Mucosa of gallbladder (tissue), 1 donor: Measurements from ENCODE around the gene ACAN. TPM values are rescaled to one million over a fixed set of nuclear protein-coding genes. Genes with fewer than 3 reads are reported as not detected.

Experiments used
- DNase-seq: peaks from one replicate; pipeline ENCODE4 v3.0.0-alpha.2; 2020; ENCODE audit warnings: low spot score
- total RNA-seq: library from RNA; stranded (reverse); gene quantifications from one replicate; pipeline ENCODE4 v1.2.1, GENCODE V29; 2021
- donor health status: DM: no; HTN: no; CAD: no.

ACAN gene
- total RNA-seq, 1 donor from 2014 or later = 0.20 TPM

GRCh38 chr15:88877906-88878305 is 74.7 kb downstream of the ACAN start:
- no peak for DNase-seq

DNA sequence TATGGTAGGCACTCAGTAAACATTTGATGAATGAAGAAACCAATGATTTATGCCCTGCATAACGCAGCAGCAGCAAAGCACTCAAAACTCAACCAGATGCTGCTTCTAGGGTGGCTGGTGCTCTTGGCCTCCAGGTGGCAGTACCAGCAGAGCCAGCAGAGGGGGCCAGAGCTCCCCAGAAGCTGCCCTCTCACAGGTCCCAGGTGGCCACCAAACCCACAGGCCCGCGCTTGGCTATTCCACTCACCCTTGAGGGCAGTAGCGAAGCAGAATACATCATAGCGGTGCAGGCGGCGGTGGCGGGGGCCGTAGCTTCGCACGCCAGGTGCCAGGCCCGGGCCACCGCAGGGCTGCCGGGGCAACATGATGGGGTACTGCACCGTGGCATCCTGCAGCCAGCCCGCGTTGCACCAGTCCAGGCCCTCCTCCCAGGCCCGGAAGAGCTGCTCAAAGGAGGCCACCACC is 75.5 kb downstream of the ACAN start:
- DNase-seq = no peak

DNA sequence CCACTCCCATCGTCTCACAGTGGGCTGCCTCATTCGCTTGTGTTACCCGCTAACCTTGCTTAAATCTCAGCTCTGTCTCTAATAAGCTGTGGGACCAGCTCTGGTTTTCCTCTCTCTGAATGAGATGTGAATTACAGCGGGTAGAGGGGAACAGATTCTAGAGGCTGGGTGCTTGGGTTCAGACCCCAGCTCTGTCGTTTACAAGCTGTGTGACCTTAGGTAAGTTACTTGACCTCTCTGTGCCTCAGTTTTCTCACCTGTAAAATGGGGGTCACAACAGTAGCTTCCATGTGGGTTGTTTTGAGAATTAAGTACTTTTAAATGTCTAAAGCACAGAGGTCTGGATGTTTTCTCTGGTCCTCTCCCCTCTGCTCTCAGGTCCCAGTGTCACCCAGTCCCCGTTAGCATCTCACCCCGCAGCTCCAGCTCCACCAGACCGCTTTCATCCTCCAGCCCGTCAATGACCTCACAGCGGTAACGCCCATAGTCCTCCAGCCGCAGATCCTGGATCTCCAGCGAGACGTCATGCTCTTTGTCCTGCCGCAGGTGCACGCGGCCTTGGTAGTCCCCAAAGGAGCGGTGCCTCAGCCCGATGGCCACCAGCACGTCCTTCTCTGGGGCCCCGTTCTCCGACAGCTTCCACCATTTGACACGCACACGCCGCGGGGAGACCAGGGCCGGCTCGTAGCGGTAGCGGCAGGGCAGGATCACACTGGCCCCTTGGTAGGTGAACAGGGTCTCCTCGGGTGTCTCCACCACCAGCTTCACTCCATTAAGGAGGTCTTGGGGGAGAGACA is 77.9 kb downstream of the ACAN start:
- DNase-seq = no peak

DNA sequence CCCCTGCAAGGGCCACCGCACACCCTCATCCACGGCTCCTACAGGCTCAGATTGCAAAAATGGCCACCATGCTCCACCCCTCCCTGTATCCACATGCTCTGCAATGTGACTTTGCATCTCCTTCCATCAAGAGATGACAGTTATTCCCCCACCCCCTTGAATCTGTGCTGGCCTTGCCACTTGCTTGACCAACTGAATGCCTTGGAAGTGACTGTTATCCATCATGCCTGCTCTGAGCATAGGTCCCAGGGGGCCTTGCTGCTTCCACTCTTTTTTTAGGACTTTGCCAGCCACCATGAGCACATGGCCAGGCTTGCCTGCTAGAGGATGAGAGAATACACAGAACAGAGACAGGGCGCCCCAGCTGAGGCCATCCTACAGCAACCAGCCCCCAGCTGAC is 78.5 kb downstream of the ACAN start:
- DNase-seq = no peak

DNA sequence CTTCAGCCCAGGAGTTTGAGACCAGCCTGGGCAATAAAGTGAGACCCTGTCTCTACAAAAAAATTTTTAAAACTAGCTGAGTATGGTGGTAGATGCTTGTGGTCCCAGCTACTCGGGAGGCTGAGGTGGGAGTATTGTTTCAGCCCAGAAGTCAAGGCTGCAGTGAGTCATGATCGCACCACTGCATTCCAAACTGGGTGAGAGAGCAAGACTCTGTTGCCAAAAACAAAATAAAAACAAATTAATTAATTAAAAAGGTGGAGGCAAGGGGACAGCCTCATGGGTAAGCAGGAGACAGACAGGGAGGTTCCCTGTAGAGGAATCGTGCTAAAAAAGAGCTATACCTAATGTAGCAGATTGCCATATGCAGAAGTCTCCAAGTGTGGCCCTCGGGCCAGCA is 79.5 kb downstream of the ACAN start:
- no peak for DNase-seq

- no peak for DNase-seq
These were observed 83.9 kb downstream of the ACAN start for GRCh38 chr15:88887068-88887580.

- no peak for DNase-seq
These were observed 85.5 kb downstream of the ACAN start for GRCh38 chr15:88888719-88889118.

- DNase-seq = no peak
These were observed 87.3 kb downstream of the ACAN start for GRCh38 chr15:88890495-88890894.

GRCh38 chr15:88891540-88892254 is 88.5 kb downstream of the ACAN start:
- DNase-seq = no peak

- peak; percentile 49 for DNase-seq
These were observed 91.1 kb downstream of the ACAN start for GRCh38 chr15:88894348-88894818.

- DNase-seq = no peak
These were observed 91.9 kb downstream of the ACAN start, which contains the start of gene HAPLN3 for GRCh38 chr15:88894819-88895767. Gene HAPLN3, minus strand, starts transcription at chr15:88895544. Its CDS starts 8,246 bp downstream, at chr15:88887298.

GRCh38 chr15:88896333-88897033 is 93.2 kb downstream of the ACAN start:
- no peak for DNase-seq

GRCh38 chr15:88897142-88897455 is 93.9 kb downstream of the ACAN start:
- no peak for DNase-seq

- DNase-seq = peak; percentile 80
These were observed 94.4 kb downstream of the ACAN start for GRCh38 chr15:88897456-88898194.

DNA sequence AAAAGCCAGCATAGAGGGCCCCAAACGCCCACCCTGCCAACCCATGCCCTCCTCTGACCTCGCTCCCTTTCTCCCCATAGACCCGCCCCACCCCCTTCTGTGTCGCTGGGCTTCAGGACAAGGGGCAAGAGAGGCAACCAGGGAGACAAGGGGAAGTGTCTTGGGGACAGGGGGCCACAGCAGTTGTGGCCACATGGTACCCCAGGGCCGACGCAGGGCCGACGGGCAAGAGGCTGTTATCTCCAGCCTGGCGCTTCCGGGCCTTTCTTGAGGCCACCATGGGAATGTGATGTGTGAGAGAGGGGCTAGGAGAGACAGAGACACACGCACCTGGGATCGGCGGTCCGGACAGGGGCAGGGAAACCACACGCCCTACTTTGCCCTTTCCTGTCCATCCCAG is 95.5 kb downstream of the ACAN start:
- DNase-seq = no peak

GRCh38 chr15:88899251-88899650 is 96.0 kb downstream of the ACAN start:
- no peak for DNase-seq

GRCh38 chr15:88900309-88900981 is 97.2 kb downstream of the ACAN start:
- DNase-seq = no peak

- no peak for DNase-seq
These were observed 97.8 kb downstream of the ACAN start for GRCh38 chr15:88900982-88901418.

GRCh38 chr15:88901508-88902220 is 98.4 kb downstream of the ACAN start:
- no peak for DNase-seq
